GM12878 (cell line): Measurements from ENCODE around the gene SPATS2L. TPM values are rescaled to one million over a fixed set of nuclear protein-coding genes. Genes with fewer than 3 reads are reported as not detected.
A peak's percentile ranks its signal among the peaks of the same experiment; 100 is the strongest.

ENCODE experiments used
- ATAC-seq: fragments of 200-7000 bp; cut with Tn5 transposase; 3 replicates; pipeline ENCODE4 v1.9.1; 2020; ENCODE audit warnings: mild to moderate bottlenecking, moderate library complexity
- BruUV-seq: library from RNA; stranded (reverse); fragments of 400-500 nt; replicated peaks from 2 replicates; lab custom pipeline; 2021; lab: Mats Ljungman, UMichigan
- CTCF ChIA-PET: fragments of 300-600 bp; sonication (Branson Sonifier 250); formaldehyde crosslinking; extraction: SDS; loops from one replicate; lab custom pipeline; 2021; ENCODE audit warnings: inconsistent platforms; lab: Yijun Ruan, JAX
- POLR2A ChIA-PET: fragments of 350-600 bp; formaldehyde crosslinking; extraction: SDS; loops from one replicate; lab custom pipeline; 2021; ENCODE audit warnings: inconsistent platforms; lab: Charles Lee
- RAD21 ChIA-PET: fragments of 300-600 bp; sonication (Branson Sonifier 250); formaldehyde crosslinking; loops from one replicate; lab custom pipeline; 2023; ENCODE audit warnings: antibody characterized with exemption; ENCODE audit not compliant: unreplicated experiment; lab: Charles Lee
- SMC1A ChIA-PET: fragments of 300-600 bp; sonication (Branson Sonifier 250); formaldehyde crosslinking; loops from one replicate; lab custom pipeline; 2023; ENCODE audit not compliant: unreplicated experiment, uncharacterized antibody; lab: Charles Lee
- DNase-seq: peaks from one replicate; pipeline ENCODE4 v3.0.0-alpha.2; 2011; ENCODE audit warnings: low read depth, low spot score
- FAIRE-seq: peaks from 3 replicates; lab custom pipeline; 2011; peaks lifted over from hg19 to GRCh38; lab: Jason Lieb, UNC
- H2AFZ ChIP-seq: 2 replicates; pipeline ENCODE4 v1.6.0; 2011; ENCODE audit warnings: low read depth, low read length, control low read depth; ENCODE audit not compliant: control insufficient read depth
- H3K27ac ChIP-seq: 2 replicates; pipeline ENCODE4 v1.5.1; 2011; ENCODE audit warnings: control low read depth; ENCODE audit not compliant: control insufficient read depth, insufficient read depth
- H3K27me3 ChIP-seq, 2 experiments: replicated peaks in 1 of 2; 2 replicates each; pipeline versions ENCODE4 v1.6.0 to v1.6.1; 2011; ENCODE audit warnings: low read length in 1 of 2; ENCODE audit not compliant: control insufficient read depth in 2 of 2, insufficient read depth in 2 of 2
- H3K36me3 ChIP-seq, 2 experiments: 2 replicates each; pipeline ENCODE4 v1.5.1; 2011; ENCODE audit warnings: low read length in 1 of 2; ENCODE audit not compliant: control insufficient read depth in 2 of 2, insufficient read depth in 2 of 2
- H3K4me1 ChIP-seq: 2 replicates; pipeline ENCODE4 v1.6.1; 2011; ENCODE audit warnings: mild to moderate bottlenecking, low read length, moderate library complexity, mixed read lengths; ENCODE audit not compliant: control insufficient read depth, insufficient read depth
- H3K4me2 ChIP-seq: 2 replicates; pipeline ENCODE4 v1.6.0; 2011; ENCODE audit warnings: control low read depth; ENCODE audit not compliant: control insufficient read depth, insufficient read depth
- H3K4me3 ChIP-seq: fragments of 200-600 bp; sonication (generic); 2 replicates; pipeline ENCODE4 v1.5.1; 2016
- H3K79me2 ChIP-seq: 2 replicates; pipeline ENCODE4 v1.6.0; 2011; ENCODE audit warnings: low read length; ENCODE audit not compliant: control insufficient read depth, insufficient read depth
- H3K9ac ChIP-seq: 2 replicates; pipeline ENCODE4 v1.8.0; 2011; ENCODE audit warnings: low read length, control low read depth, mixed read lengths; ENCODE audit not compliant: control insufficient read depth, insufficient read depth
- H3K9me3 ChIP-seq: replicated peaks from 3 replicates; pipeline ENCODE4 v1.5.1; 2011; ENCODE audit warnings: mild to moderate bottlenecking, low read length; ENCODE audit not compliant: control insufficient read depth, insufficient read depth
- H4K20me1 ChIP-seq: 2 replicates; pipeline ENCODE4 v1.6.0; 2011; ENCODE audit not compliant: control insufficient read depth, insufficient read depth
- BCL11A ChIP-seq: IDR thresholded peaks from 2 replicates; pipeline ENCODE4 v1.6.1; 2011; ENCODE audit warnings: low read depth, low read length
- FOXK2 ChIP-seq: fragments of 450-650 bp; IDR thresholded peaks from 2 replicates; pipeline ENCODE4 v1.6.1; 2017; ENCODE audit warnings: mild to moderate bottlenecking, moderate library complexity
- GABPA ChIP-seq: IDR thresholded peaks from 2 replicates; pipeline ENCODE4 v1.6.1; 2014; ENCODE audit warnings: antibody characterized with exemption, low read depth, mild to moderate bottlenecking, inconsistent platforms
- JUND ChIP-seq: IDR thresholded peaks from 2 replicates; pipeline ENCODE4 v1.6.1; 2012; ENCODE audit warnings: low read depth, mild to moderate bottlenecking, low read length, improper control_type of control experiment, moderate library complexity
- KAT2A ChIP-seq: conservative IDR thresholded peaks from 2 replicates; pipeline ENCODE4 v1.6.1; 2011; ENCODE audit warnings: low read depth, low read length; ENCODE audit not compliant: control insufficient read depth
- MEF2A ChIP-seq: IDR thresholded peaks from 2 replicates; pipeline ENCODE4 v1.6.1; 2011; ENCODE audit warnings: low read depth, mild to moderate bottlenecking, low read length, moderate library complexity; ENCODE audit not compliant: insufficient read depth
- NBN ChIP-seq: fragments of 450-650 bp; IDR thresholded peaks from 2 replicates; pipeline ENCODE4 v1.6.1; 2016
- RAD51 ChIP-seq: fragments of 450-650 bp; IDR thresholded peaks from 2 replicates; pipeline ENCODE4 v1.6.1; 2016; ENCODE audit warnings: moderate library complexity, mild to moderate bottlenecking, inconsistent platforms
- RELA ChIP-seq: fragments of 450-650 bp; IDR thresholded peaks from 2 replicates; pipeline ENCODE4 v1.8.0; 2014; ENCODE audit warnings: borderline replicate concordance; ENCODE audit not compliant: partially characterized antibody
- SP1 ChIP-seq: IDR thresholded peaks from one replicate; pipeline ENCODE4 v1.6.1; 2011; ENCODE audit warnings: low read depth, low read length
- USF2 ChIP-seq: IDR thresholded peaks from 2 replicates; pipeline ENCODE4 v1.6.1; 2011; ENCODE audit warnings: low read depth, low read length, improper control_type of control experiment, borderline replicate concordance
- ZNF24 ChIP-seq: fragments of 450-650 bp; IDR thresholded peaks from 2 replicates; pipeline ENCODE4 v1.6.1; 2017; ENCODE audit warnings: antibody characterized with exemption, mild to moderate bottlenecking
- WGBS: methylation state at CpG from one replicate; pipeline ENCODE4 v1.1.6; 2016; ENCODE audit warnings: low lambda C conversion rate; ENCODE audit not compliant: insufficient replicate concordance, insufficient coverage; ENCODE audit errors: missing lambda C conversion rate; 5-methylcytosine and 5-hydroxymethylcytosine counted together
- in situ Hi-C: fragments of 300-500 bp; cut with MboI; formaldehyde crosslinking; loops from 9 replicates; pipeline ENCODE4 v1.14.3; 2018; ENCODE audit warnings: mixed read lengths
- intact Hi-C: fragments of 100-400 bp; cut with micrococcal nuclease; formaldehyde crosslinking; loops from one replicate; pipeline ENCODE4 v1.14.2; 2022; ENCODE audit not compliant: unreplicated experiment
- polyA plus RNA-seq, 11 experiments: library from polyadenylated mRNA; depleted of rRNA in 4 of 11; unstranded in 6 of 11; stranded (reverse) in 5 of 11; fragments of >200 nt; fragmentation: Nextera tagmentation in 4 of 11; fragmentation: Illumina TruSeq in 1 of 11; extraction: Ambion mirVana in 4 of 11; extraction: Trizol in 1 of 11; gene quantifications; 1 replicate in 1 of 11; 2 replicates in 10 of 11; pipeline versions ENCODE4 v1.2.1 to v1.2.3, GENCODE V29; 2011 to 2016; ENCODE audit warnings: inconsistent platforms in 2 of 11, missing spikeins in 2 of 11, low read depth in 1 of 11
- total RNA-seq, 4 experiments: library from RNA; depleted of rRNA in 3 of 4; stranded (reverse); fragments of >200 nt in 3 of 4; fragmentation: Illumina TruSeq in 1 of 4; extraction: Trizol in 1 of 4; gene quantifications; 2 replicates each; pipeline versions ENCODE4 v1.2.1 to v1.2.3, GENCODE V29; 2013 to 2021

The SPATS2L gene
- total and polyA plus RNA-seq, 10 of the 15 experiments (the other 5 are each of a cell fraction or from before 2014, with no cell fraction given), result 5.2 to 30.0 (median 20.1) TPM

- FAIRE-seq (no peak), DNase-seq (no peak), ATAC-seq (no peak)
- ChIA-PET SMC1A (interaction anchor here (0.7 to 2.9 kb wide), 7 partner anchors 14 to 164 kb away, joined by 3 to 16 read pairs (median 4); no protein-coding TSS in a partner anchor), RAD21 (interaction anchor here (2.0 kb wide), 1 partner anchor 175 kb away, joined by 8 read pairs; no protein-coding TSS in a partner anchor), CTCF (interaction anchor here (0.8 to 1.9 kb wide), 3 partner anchors 14 to 328 kb away, joined by 3 to 5 read pairs (median 3); no protein-coding TSS in a partner anchor), POLR2A (interaction anchor here (0.7 kb wide), 1 partner anchor 1542 kb away, joined by 3 read pairs; no protein-coding TSS in a partner anchor)
- Histone ChIP-seq H2AFZ (peak overlapping the region; percentile 84), H3K9ac (peak overlapping the region; percentile 66), H4K20me1 (no peaks in the 10 kb centered on the region), H3K4me2 (peak overlapping the region; percentile 74), H3K27me3 (no peaks in the 10 kb centered on the region), H3K27ac (peak overlapping the region; percentile 70), H3K79me2 (peaks cover 19% of the 10 kb centered on the region), H3K9me3 (no peaks in the 10 kb centered on the region), H3K4me3 (peak overlapping the region; percentile 71), H3K4me1 (peaks cover 4% of the 10 kb centered on the region; the same call in 1 of the 2 replicates), H3K36me3 (no peaks in the 10 kb centered on the region)
- intact Hi-C loops, result loop anchor here (2.0 to 5.0 kb wide), 4 partner anchors 64 to 326 kb away; no protein-coding TSS in a partner anchor
- BruUV-seq, result TSS peak; percentile 52
- WGBS, result 13% methylated on average over 20 of the region's 20 CpGs
- in situ Hi-C loops, result no loop called here
- TF ChIP-seq NBN (no peak), MEF2A (no peak), ZNF24 (no peak), FOXK2 (no peak), RAD51 (no peak), BCL11A (no peak), SP1 (no peak), KAT2A (no peak), USF2 (no peak), RELA (no peak), GABPA (no peak), JUND (no peak)
Measured at GRCh38 chr2:200307724-200308545, 1.4 kb downstream of the SPATS2L start.
